ENCODE measurements around the gene PLXNA4.
"Not testable (repeated sequence)": the region's sequence is repeated elsewhere in the genome, so short reads cannot be mapped to it uniquely, and the experiment has no call there.

Gene PLXNA4

DNA sequence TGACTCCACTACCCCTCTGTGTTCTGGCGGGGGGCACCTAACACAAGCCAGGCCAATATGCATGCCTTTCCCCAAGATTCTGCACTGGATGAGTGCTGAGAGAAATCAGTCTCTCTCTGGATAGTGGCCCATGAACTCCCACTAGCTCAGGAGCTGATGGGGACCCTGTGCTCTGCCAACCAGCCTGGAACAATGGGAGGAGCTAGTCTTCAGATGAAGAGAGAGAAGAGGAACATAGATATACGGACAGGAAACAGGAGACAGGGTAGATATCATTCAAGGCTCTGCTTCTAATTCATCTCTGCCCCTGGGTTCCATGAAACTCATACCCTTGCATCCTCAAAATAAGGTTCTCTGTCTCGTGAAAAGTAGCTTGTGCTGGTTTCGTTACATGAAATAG is 27.9 kb upstream of the PLXNA4 start:
- TF ChIP-seq, protein P1, sequence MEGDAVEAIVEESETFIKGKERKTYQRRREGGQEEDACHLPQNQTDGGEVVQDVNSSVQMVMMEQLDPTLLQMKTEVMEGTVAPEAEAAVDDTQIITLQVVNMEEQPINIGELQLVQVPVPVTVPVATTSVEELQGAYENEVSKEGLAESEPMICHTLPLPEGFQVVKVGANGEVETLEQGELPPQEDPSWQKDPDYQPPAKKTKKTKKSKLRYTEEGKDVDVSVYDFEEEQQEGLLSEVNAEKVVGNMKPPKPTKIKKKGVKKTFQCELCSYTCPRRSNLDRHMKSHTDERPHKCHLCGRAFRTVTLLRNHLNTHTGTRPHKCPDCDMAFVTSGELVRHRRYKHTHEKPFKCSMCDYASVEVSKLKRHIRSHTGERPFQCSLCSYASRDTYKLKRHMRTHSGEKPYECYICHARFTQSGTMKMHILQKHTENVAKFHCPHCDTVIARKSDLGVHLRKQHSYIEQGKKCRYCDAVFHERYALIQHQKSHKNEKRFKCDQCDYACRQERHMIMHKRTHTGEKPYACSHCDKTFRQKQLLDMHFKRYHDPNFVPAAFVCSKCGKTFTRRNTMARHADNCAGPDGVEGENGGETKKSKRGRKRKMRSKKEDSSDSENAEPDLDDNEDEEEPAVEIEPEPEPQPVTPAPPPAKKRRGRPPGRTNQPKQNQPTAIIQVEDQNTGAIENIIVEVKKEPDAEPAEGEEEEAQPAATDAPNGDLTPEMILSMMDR (conservative IDR thresholded peaks at IDR 0.05): no peak

DNA sequence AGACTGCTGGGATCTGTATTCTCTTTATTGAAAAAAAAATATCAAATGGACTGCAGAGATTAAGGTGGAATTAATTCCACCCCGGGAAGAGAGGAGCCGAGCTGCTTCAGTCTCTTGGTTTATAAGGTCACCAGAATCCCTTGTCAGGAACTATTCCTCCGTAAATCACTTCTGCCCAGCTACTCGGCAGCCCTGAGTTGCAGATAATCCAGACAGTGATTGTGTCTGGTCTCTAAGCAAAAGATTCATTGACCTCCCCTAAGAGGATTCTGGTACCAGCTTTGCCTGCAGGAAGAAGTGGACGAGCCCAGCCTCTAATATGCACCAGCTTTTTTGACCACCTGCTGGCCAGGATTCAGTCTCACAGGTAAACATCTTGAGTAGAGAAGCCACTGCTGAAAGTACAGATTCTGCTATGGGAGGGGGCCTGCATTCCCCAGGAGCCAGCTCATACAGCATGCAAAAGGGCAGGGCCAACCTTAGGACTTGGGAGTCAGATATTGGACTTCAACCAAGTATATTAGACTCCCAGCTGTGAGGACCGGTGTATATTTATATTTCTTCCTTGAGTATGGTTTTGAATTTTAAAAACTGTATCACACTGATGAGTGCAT is 27.1 kb upstream of the PLXNA4 start:
- H3K27ac ChIP-seq: no peak overlapping the region

More for the DNA sequence above, 27.9 kb upstream of the PLXNA4 start:
- H3K27ac ChIP-seq: no peak overlapping the region

DNA sequence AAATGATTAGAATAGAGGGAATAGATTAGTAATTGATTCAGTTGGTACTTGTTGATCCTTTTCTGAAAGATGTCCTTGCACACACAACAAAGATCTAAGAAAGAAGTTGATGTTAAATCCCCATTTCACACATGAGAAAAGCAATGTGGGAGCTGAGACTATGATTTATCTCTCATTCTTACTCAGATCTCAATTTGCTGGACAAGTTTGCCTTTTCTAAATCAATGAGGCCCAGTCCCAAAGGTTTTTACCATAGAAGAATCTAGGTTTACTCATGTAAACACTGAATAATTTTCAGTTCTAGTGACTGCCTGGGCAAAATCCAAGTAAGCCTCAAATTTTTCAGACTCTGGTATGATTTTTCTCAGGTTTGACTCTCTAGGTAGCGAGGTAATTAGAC is 25.5 kb upstream of the PLXNA4 start:
- no peak overlapping the region for H3K27ac ChIP-seq
- TF ChIP-seq, protein P1 (conservative IDR thresholded peaks at IDR 0.05): no peak

More for the DNA sequence above, 27.1 kb upstream of the PLXNA4 start:
- TF ChIP-seq, protein P1 (conservative IDR thresholded peaks at IDR 0.05): no peak

DNA sequence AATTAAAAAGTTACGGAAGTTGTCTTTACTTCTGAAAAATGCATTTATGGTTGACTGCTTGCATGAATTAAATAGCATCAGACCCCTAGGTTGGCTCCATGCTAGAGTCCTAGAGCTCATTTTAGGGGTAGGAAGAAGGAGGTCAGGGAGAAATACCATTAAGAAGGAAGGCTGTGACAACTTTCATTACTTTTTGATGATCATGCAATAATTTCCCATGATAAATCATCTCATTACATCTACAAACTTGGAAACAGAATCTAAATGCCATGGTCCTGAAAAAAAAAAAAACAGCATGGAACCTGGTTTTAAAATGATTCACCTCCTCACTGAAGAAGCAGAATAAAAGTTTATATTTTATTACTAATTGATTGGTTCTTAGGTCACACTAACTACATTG is 20.3 kb upstream of the PLXNA4 start:
- no peak overlapping the region for H3K27ac ChIP-seq
- TF ChIP-seq, protein P1 (conservative IDR thresholded peaks at IDR 0.05): no peak

DNA sequence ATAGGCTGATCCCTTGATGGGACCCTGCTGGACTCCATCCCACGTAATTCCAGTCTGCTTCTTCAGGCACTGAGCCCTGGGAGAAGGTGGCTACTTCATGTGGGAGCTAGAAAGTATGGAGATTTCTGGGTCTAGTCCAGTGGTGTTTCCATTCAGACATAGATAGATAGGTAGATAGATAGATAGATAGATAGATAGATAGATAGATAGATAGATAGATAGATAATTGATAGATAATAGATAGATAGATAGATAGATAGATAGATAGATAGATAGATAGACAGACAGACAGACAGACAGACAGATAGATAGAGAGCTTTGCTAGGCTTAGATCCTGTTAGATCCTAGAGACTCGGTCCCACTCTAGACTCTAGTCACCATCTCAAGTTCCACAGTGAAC is 18.5 kb upstream of the PLXNA4 start:
- not testable (repeated sequence) for H3K27ac ChIP-seq

DNA sequence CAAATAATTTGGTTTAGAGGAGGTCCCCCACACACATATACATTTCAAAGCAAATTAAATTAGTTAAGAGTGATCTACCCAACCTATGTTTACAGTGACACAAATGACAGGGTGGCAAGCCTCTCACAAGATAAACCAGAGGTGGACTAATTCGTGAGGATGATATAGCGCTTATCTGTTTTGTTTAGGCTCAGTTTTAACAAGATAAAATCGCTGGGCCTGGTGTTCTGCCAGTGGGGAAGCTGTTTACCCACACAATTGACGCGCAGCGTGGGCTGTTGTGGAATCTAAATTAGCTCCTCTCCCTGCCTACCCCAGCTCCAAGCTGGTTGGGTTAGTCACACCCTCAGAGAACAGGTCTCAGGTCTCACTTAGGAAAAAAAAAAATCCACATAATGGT is 16.7 kb upstream of the PLXNA4 start:
- no peak overlapping the region for H3K27ac ChIP-seq
- TF ChIP-seq, protein P1 (conservative IDR thresholded peaks at IDR 0.05): no peak

DNA sequence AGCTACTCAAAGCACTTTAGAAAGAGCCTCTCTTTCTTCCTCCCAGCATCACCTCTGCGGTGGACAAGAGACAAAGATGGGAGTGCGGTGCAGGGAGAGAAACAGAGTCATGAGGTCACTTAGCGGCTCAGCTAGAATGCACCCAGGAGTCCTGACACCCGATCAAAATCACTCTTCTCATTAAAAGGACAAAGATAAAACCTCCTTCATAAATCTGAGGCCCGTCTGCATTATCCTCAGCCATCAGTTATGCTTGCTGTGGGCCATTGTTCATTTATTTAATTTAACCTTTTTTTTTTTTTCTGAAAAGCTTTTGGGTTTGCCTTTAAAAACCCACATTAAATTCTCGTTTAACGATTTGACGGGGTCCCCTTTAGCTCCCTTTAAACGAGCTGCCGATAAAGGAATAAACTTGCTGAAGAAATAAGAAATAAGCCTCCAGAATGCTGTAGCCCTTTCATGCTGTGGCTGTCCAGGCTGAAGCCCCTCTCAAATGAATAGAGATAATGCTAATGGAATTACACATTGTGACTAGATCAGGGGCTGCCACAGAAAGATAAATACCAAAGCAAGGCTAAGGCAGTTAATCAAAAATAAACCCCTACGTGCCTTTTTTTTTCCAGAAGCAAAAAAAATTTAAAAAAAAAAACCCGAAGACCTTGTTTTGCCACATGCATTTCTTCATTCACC is 16.1 kb upstream of the PLXNA4 start:
- TF ChIP-seq, protein P1 (conservative IDR thresholded peaks at IDR 0.05): no peak

DNA sequence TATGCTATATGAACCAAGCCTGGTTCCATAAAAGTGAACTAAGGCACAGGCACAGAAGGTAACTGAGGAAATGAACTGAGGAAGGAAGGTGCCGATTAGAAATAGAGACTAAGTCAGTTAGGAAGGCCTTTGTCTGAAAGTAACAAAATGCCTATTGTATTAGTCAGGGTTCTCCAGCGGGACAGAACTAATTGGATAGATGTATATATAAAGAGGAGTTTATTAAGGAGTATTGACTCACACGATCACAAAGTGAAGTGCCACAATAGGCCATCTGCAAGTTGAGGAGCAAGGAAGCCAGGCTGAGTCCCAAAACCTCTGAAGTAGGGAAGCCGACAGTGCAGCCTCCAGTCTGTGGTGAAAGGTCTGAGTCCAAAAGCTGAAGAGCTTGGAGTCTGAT is 13.9 kb upstream of the PLXNA4 start:
- H3K27ac ChIP-seq: no peak overlapping the region
- TF ChIP-seq, protein P1 (conservative IDR thresholded peaks at IDR 0.05): no peak

More for the DNA sequence above, 16.1 kb upstream of the PLXNA4 start:
- no peak overlapping the region for H3K27ac ChIP-seq
